Measurements from ENCODE around the gene AGPAT4. TPM values are rescaled to one million over a fixed set of nuclear protein-coding genes. Genes with fewer than 3 reads are reported as not detected.

AGPAT4 gene
- polyA plus RNA-seq, 2 of the 4 experiments (the other 2 are of a cell fraction) = 2.1 to 3.7 TPM

GRCh38 chr6:161255518-161255917 lies 18.3 kb downstream of the AGPAT4 start:
- Histone ChIP-seq H3K9me3 (no peaks in the 10 kb centered on the region), H3K4me1 (0 out of 3 replicates have a peak, but pooled peaks cover 7% of the 10 kb centered on the region), H3K4me3 (no peak overlapping the region), H3K4me2 (no peak overlapping the region), H3K27ac (no peak overlapping the region)
- no peak for TF ChIP-seq BCL3 (IDR thresholded peaks at IDR 0.05)
- TF ChIP-seq CBX8 (IDR thresholded peaks at IDR 0.05) = no peak
- no peak for TF ChIP-seq RCOR1 (IDR thresholded peaks at IDR 0.05; ENCODE audit: low read depth, low read length)
- TF ChIP-seq EP300 (IDR thresholded peaks at IDR 0.05) = no peak
- no peak for TF ChIP-seq RAD21 (conservative IDR thresholded peaks at IDR 0.05 in 1 of 2, IDR thresholded peaks at IDR 0.05 in 1 of 2)
- TF ChIP-seq MYC (IDR thresholded peaks at IDR 0.05; ENCODE audit: borderline replicate concordance, low read length) = no peak
- TF ChIP-seq MAFK (IDR thresholded peaks at IDR 0.05; ENCODE audit: partially characterized antibody) = no peak
- no peak for TF ChIP-seq CHD2 (IDR thresholded peaks at IDR 0.05; ENCODE audit: low read length, partially characterized antibody)
- TF ChIP-seq HMGXB4 (CRISPR knock-in tag; IDR thresholded peaks at IDR 0.05; ENCODE audit: borderline replicate concordance) = no peak
- no peak for TF ChIP-seq KDM5A (IDR thresholded peaks at IDR 0.05)
- TF ChIP-seq MAX (IDR thresholded peaks at IDR 0.05) = no peak
- TF ChIP-seq ZC3H11A (IDR thresholded peaks at IDR 0.05) = no peak
- TF ChIP-seq GATA3 (IDR thresholded peaks at IDR 0.05; ENCODE audit: borderline replicate concordance) = no peak
- TF ChIP-seq ELK1 (IDR thresholded peaks at IDR 0.05; ENCODE audit: low read depth, low read length) = no peak
- ATAC-seq (no peak), FAIRE-seq (no peak), DNase-seq (ENCODE audit: low read depth in 1 of 2, low spot score in 1 of 2) (no peak)
- WGBS (ENCODE audit: missing lambda C conversion rate) = 97% methylated on average over 6 of the region's 6 CpGs
- ChIA-PET CTCF (no interaction called here), POLR2A (no interaction called here)

- no peak overlapping the region for H3K4me2 ChIP-seq
- ATAC-seq (no peak), DNase-seq (ENCODE audit: low read depth in 1 of 2, low spot score in 1 of 2) (no peak), FAIRE-seq (no peak)
- TF ChIP-seq JUN (IDR thresholded peaks at IDR 0.05) (no peak), HDAC2 (IDR thresholded peaks at IDR 0.05) (no peak), NR3C1 (IDR thresholded peaks at IDR 0.05) (no peak), CBX2 (IDR thresholded peaks at IDR 0.05; ENCODE audit: borderline replicate concordance, low read depth) (no peak), NFE2L2 (conservative IDR thresholded peaks at IDR 0.05; ENCODE audit: low read length) (no peak), USF2 (IDR thresholded peaks at IDR 0.05) (no peak), HOXB5 (CRISPR knock-in tag; IDR thresholded peaks at IDR 0.05) (no peak), KDM5A (IDR thresholded peaks at IDR 0.05) (no peak), ZSCAN20 (CRISPR knock-in tag; IDR thresholded peaks at IDR 0.05) (no peak), RAD21 (conservative IDR thresholded peaks at IDR 0.05 in 1 of 2, IDR thresholded peaks at IDR 0.05 in 1 of 2) (no peak), RCOR1 (IDR thresholded peaks at IDR 0.05; ENCODE audit: low read depth, low read length) (no peak), ZC3H11A (IDR thresholded peaks at IDR 0.05) (no peak)
- ChIA-PET POLR2A (no interaction called here), CTCF (interaction anchor here (0.8 kb wide), 1 partner anchor 119 kb away, joined by 3 read pairs; no protein-coding TSS in a partner anchor)
- no peak overlapping the region for H3K27ac ChIP-seq
- no peaks in the 10 kb centered on the region for H3K9me3 ChIP-seq
- H3K4me3 ChIP-seq = no peak overlapping the region
- WGBS (ENCODE audit: missing lambda C conversion rate) = 83% methylated on average over 17 of the region's 17 CpGs
- 0 out of 3 replicates have a peak, but pooled peaks cover 7% of the 10 kb centered on the region for H3K4me1 ChIP-seq
Measured at GRCh38 chr6:161254464-161255253, 19.2 kb downstream of the AGPAT4 start.

Data from A549 (cell line).